AG10803 (cell line): ENCODE data around the gene DDX1.
A peak's percentile ranks its signal among the peaks of the same experiment; 100 is the strongest.

Source experiments
- DNase-seq: peaks from one replicate; pipeline ENCODE4 v3.0.0; 2010; ENCODE audit warnings: low read depth
- H3K4me3 ChIP-seq: 2 replicates; pipeline ENCODE4 v1.5.1; 2011; ENCODE audit warnings: mild to moderate bottlenecking, low read length, control low read depth
- CTCF ChIP-seq: conservative IDR thresholded peaks from 2 replicates; pipeline ENCODE4 v1.5.1; 2011; ENCODE audit warnings: mild to moderate bottlenecking, low read length, control low read depth, inconsistent platforms

The DDX1 gene

DNA sequence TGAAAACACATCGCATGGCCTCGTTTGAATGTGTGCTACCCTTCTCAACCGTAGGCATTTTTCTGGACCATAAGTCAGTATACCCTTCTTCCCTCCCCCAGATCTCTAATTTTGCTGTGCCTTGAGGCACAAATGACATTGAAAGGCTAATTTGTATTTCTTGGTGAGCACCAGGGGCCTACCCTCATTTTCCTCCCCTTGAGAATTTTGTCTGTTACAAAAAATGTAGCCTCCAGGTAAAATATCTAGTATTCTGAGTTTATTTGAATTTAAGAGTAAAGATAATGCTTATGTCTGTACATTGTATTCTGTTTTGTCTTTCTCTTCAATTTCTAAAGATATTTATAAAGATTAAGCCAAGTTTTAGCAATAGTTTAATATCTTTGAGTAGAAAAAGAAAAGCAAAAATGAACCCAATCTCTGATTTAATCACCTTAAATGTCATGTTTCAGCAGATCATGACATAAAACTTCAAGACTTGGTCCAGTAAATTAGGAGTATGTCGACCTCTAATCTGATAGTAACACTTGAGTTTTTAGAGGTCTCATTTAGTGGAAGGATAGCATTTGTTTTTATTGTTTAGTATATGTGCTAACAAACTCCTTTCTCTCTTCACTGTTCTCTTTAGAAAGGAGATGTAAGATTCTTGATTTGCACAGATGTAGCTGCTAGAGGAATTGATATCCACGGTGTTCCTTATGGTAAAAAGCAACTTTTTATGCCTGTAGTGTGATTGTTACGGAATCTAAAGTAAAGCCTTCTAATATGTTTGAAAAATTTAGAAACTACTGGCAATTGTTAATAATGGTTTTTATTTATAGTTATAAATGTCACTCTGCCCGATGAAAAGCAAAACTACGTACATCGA, 36.4 kb downstream of the DDX1 start:
- H3K4me3 ChIP-seq, result no peak overlapping the region
- no peak for DNase-seq
- no peak for TF ChIP-seq CTCF

DNA sequence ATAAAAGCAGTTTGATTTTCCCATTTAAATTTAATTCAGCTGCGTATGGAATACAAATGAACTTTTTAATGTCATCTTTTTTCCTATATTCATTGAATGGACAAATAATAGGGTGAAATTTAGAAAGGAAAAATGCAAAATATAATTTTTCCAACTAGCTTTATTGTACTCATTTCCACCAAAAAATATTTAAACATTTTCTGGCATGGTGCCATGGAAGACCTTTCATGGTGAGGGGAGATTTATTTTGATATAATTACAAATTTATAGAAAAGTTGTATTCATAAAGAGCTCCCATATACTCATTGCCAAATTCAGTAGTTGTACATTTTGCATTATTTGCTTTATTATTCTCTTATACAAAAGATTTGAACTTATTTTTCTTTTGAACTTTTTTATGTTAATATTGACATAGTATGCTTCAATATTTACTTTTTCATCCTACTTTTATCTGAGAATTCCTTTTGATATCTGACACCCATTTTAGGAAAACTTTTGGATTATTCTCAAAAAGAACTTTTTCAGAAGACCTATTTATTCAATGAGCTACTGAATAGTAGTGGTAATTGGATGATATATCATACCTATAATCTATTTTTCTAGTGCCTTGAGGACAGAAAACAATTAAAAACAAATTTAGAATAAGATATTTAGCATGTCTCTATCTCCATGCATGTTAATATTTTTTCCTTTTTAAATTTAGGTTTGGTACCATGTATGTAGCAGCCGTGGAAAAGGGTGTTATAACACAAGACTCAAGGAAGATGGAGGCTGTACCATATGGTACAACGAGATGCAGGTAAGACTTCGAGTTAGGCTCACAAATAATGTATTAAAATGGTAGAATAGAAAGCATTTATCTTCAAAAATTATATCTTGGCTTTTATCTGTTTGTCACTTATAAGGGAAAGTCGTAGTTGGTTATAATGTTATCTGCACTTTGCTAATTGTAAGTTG, 37.5 kb downstream of the DDX1 start:
- no peak for DNase-seq
- no peak overlapping the region for H3K4me3 ChIP-seq
- no peak for TF ChIP-seq CTCF

- H3K4me3 ChIP-seq, result no peak overlapping the region
- no peak for TF ChIP-seq CTCF
- peak; percentile 11 for DNase-seq
Observed at GRCh38 chr2:15630121-15630977, 38.7 kb downstream of the DDX1 start.

DNA sequence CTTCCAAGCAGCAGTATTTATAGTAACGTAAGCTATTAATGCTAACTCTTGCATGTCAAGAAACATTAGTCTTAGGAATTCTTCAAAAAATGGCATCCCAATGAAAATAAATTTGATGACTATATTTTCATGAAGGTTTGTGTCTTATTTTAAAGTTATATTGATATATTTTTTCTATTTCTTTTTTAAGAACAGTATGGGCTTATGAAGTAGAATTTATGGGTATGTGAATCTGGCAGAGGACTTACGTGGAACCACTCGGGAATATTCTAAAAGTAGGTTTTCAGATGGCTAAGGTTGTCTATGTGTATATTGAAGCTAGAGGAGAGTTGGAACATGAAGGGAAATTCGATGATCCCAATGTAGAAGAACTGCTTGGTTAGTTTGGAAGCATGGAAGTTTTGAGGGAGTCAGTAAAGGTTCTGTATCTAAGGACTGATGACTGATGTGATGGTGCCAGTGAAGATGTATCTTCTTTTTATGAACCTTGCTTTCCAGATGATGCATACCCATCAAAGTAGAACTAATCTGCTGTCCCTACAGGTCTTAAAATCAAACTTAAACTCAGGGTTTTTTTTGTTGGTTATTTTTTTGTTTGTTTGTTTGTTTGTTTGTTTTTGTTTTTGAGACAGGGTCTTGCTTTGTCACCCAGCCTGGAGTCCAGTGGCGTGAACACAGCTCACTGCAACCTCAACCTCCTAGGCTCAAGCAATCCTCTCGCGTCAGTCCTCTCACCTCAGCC, 39.5 kb downstream of the DDX1 start:
- no peak for DNase-seq
- no peak overlapping the region for H3K4me3 ChIP-seq
- no peak for TF ChIP-seq CTCF

GRCh38 chr2:15631883-15632282, 40.2 kb downstream of the DDX1 start:
- no peak for TF ChIP-seq CTCF
- no peak overlapping the region for H3K4me3 ChIP-seq
- no peak for DNase-seq
